AG04450 (cell line): ENCODE measurements around the gene KRTAP10-6. TPM values are rescaled to one million over a fixed set of nuclear protein-coding genes. Genes with fewer than 3 reads are reported as not detected.

ENCODE experiments used
- CTCF ChIA-PET: fragments of 300-600, 350-600 bp; formaldehyde crosslinking; extraction: SDS; loops from one replicate; lab custom pipeline; 2022; ENCODE audit warnings: antibody characterized with exemption, inconsistent platforms; lab: Charles Lee
- POLR2A ChIA-PET: fragments of 350-600 bp; formaldehyde crosslinking; extraction: SDS; loops from one replicate; lab custom pipeline; 2021; ENCODE audit warnings: antibody characterized with exemption, inconsistent platforms; lab: Yijun Ruan, JAX
- DNase-seq: peaks from one replicate; pipeline ENCODE4 v3.0.0-alpha.2; 2011; ENCODE audit warnings: low read depth, low spot score
- H3K27ac ChIP-seq: one replicate; pipeline ENCODE4 v1.5.1; 2012; ENCODE audit warnings: low read depth, low read length, control low read depth
- H3K27me3 ChIP-seq: one replicate; pipeline ENCODE4 v1.6.0; 2012; ENCODE audit warnings: low read length; ENCODE audit not compliant: control insufficient read depth, insufficient read depth
- H3K4me3 ChIP-seq: 2 replicates; pipeline ENCODE4 v1.5.1; 2011; ENCODE audit warnings: mild to moderate bottlenecking, low read depth, low read length, control low read depth
- H3K9me3 ChIP-seq: 2 replicates; pipeline ENCODE4 v1.5.1; 2012; ENCODE audit warnings: low read length; ENCODE audit not compliant: control insufficient read depth, insufficient read depth
- polyA plus RNA-seq: library from polyadenylated mRNA; depleted of rRNA; stranded (reverse); fragments of >200 nt; gene quantifications from 2 replicates; pipeline ENCODE4 v1.2.3, GENCODE V29; 2011; rRNA removed
- TF ChIP-seq, protein P1 (sequence below): IDR thresholded peaks from 2 replicates; pipeline ENCODE4 v1.5.1; 2011; ENCODE audit warnings: low read depth, low read length, control low read depth, inconsistent platforms

The KRTAP10-6 gene
- polyA plus RNA-seq, 1 experiment, result not detected

DNA sequence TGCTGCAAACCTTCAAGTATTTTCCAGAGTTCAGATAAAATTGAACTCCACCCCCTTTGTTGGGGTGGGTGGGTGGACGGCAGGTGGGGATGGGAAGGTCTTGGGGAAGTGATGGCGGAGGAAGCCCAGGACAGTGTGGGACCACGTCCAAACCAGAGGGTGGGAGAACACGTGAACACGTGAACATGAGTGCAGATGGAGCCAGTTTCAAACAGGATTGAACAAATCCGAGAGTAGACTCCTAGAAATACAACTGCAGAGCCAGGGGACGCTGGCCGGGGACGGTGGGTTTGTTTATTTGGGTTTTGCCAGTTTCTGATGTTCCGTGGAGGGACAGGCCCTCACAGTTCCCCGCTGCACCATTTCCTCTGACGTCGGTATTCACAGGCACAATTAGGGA is 43.9 kb downstream of the KRTAP10-6 start:
- no peak for DNase-seq
- TF ChIP-seq, protein P1, sequence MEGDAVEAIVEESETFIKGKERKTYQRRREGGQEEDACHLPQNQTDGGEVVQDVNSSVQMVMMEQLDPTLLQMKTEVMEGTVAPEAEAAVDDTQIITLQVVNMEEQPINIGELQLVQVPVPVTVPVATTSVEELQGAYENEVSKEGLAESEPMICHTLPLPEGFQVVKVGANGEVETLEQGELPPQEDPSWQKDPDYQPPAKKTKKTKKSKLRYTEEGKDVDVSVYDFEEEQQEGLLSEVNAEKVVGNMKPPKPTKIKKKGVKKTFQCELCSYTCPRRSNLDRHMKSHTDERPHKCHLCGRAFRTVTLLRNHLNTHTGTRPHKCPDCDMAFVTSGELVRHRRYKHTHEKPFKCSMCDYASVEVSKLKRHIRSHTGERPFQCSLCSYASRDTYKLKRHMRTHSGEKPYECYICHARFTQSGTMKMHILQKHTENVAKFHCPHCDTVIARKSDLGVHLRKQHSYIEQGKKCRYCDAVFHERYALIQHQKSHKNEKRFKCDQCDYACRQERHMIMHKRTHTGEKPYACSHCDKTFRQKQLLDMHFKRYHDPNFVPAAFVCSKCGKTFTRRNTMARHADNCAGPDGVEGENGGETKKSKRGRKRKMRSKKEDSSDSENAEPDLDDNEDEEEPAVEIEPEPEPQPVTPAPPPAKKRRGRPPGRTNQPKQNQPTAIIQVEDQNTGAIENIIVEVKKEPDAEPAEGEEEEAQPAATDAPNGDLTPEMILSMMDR, result no peak
- ChIA-PET CTCF (no interaction called here), POLR2A (no interaction called here)
- no peak overlapping the region for H3K4me3 ChIP-seq
- no peaks in the 10 kb centered on the region; the same call in 1 of the 2 replicates for H3K9me3 ChIP-seq
- H3K27ac ChIP-seq, result no peak overlapping the region
- peaks cover 5% of the 10 kb centered on the region for H3K27me3 ChIP-seq

DNA sequence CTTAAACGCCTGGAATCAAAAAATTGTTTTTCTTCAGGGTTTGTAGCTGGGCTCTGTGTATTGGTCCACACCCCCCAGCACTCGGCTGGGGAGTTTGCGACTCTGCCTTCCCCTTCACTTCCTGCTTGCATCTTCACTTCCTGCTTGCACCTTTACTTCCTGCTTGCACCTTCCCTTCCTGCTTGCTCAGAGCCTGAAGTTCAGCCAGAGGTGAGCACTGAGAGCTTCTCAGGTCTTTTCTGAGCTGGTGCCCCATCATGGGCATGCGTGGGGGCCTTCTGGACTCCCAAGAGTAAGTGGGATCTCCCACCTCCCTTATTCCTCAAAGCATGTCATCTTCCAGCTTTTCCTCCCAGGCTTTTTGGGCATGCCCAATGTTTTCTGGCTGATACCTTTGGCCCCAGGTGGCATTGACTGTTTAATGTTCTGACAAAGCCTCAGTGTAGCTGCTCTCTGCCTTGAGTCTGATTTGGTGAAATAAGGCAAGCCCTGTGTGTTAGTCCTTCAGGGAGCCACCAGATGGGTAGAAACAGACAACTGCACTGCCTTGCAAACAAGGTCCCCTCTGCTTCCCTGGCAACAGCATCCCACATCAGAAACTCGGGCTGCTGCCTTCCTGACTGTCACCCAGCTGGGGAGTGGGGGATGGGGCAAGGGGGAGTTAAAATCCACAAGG is 44.5 kb downstream of the KRTAP10-6 start:
- no peak overlapping the region for H3K27ac ChIP-seq
- no peaks in the 10 kb centered on the region; the same call in 1 of the 2 replicates for H3K9me3 ChIP-seq
- DNase-seq, result no peak
- POLR2A ChIA-PET, result no interaction called here
- H3K27me3 ChIP-seq, result peaks cover 5% of the 10 kb centered on the region
- no peak overlapping the region for H3K4me3 ChIP-seq
- TF ChIP-seq, protein P1, result no peak
- CTCF ChIA-PET, result no interaction called here

DNA sequence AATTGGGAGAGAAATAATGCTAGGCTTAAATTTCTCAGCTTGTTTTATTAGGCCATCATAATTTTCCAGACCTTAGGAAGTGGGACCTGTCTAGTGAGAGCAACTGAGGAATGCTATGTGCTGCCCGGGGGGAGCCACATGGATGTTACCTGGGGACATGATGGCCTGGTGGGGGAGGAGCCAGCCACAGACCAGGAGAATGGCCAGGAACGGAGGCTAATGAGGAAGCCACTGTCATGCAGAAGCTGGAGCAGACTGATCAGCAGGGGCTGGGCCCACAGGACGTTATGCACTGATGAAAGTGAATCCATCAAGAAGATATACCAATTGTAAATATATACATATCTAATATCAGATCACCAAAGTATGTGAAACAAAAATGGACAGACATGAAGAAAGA is 47.7 kb downstream of the KRTAP10-6 start:
- H3K9me3 ChIP-seq, result peaks cover 14% of the 10 kb centered on the region
- H3K27me3 ChIP-seq, result peaks cover 5% of the 10 kb centered on the region
- DNase-seq, result no peak
- H3K4me3 ChIP-seq, result no peak overlapping the region
- POLR2A ChIA-PET, result no interaction called here
- H3K27ac ChIP-seq, result no peak overlapping the region
- TF ChIP-seq, protein P1, result no peak
- CTCF ChIA-PET, result no interaction called here

DNA sequence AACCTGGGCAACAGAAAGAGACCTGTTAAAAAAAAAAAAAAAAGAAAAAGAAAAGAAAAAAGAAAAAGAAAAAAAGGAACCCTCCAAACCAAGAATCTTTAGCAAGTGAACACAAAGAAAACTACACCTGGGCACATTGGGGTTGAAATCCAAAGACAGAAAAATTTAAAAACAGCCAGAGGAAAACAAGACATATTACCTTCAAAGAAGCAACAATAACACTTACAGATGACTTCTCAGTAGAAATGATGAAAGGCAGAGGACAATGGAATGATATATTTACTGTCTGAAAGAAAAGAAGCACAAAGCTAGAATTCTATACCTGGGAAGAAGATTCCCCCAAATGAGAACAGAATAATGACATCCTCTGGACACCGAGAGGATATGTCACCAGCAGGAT is 49.6 kb downstream of the KRTAP10-6 start:
- Histone ChIP-seq H3K27ac (no peak overlapping the region), H3K4me3 (no peak overlapping the region), H3K27me3 (no peaks in the 10 kb centered on the region), H3K9me3 (peaks cover 26% of the 10 kb centered on the region)
- no peak for DNase-seq
- TF ChIP-seq, protein P1, result no peak
- ChIA-PET CTCF (no interaction called here), POLR2A (no interaction called here)

Other genes starting within 250 kb of the KRTAP10-6 start
- not detected in 2 replicates for gene TRPM2, start 238.9 kb downstream of the KRTAP10-6 start, polyA plus RNA-seq
- gene LRRC3, start 137.0 kb downstream of the KRTAP10-6 start, polyA plus RNA-seq, result 0.10 and 0.14 TPM in 2 replicates
- not detected in 2 replicates for gene KRTAP10-1, start 52.3 kb downstream of the KRTAP10-6 start, polyA plus RNA-seq
- not detected in 2 replicates for gene KRTAP10-2, start 41.0 kb downstream of the KRTAP10-6 start, polyA plus RNA-seq
- not detected in 2 replicates for gene KRTAP10-3, start 33.7 kb downstream of the KRTAP10-6 start, polyA plus RNA-seq
- not detected in 2 replicates for gene KRTAP10-4, start 18.8 kb downstream of the KRTAP10-6 start, polyA plus RNA-seq
- gene KRTAP10-5, start 11.9 kb downstream of the KRTAP10-6 start, polyA plus RNA-seq, result not detected in 2 replicates
- gene KRTAP10-7, start 8.1 kb upstream of the KRTAP10-6 start, polyA plus RNA-seq, result not detected in 2 replicates
- gene KRTAP10-8, start 19.6 kb upstream of the KRTAP10-6 start, polyA plus RNA-seq, result not detected in 2 replicates
- not detected in 2 replicates for gene KRTAP10-9, start 34.6 kb upstream of the KRTAP10-6 start, polyA plus RNA-seq
- not detected in 2 replicates for gene KRTAP10-10, start 44.9 kb upstream of the KRTAP10-6 start, polyA plus RNA-seq
- not detected in 2 replicates for gene KRTAP10-11, start 53.9 kb upstream of the KRTAP10-6 start, polyA plus RNA-seq
- not detected in 2 replicates for gene KRTAP12-4, start 62.2 kb upstream of the KRTAP10-6 start, polyA plus RNA-seq
- not detected in 2 replicates for gene KRTAP12-3, start 65.4 kb upstream of the KRTAP10-6 start, polyA plus RNA-seq
- gene KRTAP12-2, start 74.4 kb upstream of the KRTAP10-6 start, polyA plus RNA-seq, result not detected in 2 replicates
- not detected in 2 replicates for gene KRTAP12-1, start 89.7 kb upstream of the KRTAP10-6 start, polyA plus RNA-seq
- gene KRTAP10-12, start 104.7 kb upstream of the KRTAP10-6 start, polyA plus RNA-seq, result not detected in 2 replicates
- gene TSPEAR, start 119.1 kb upstream of the KRTAP10-6 start, polyA plus RNA-seq, result not detected in 2 replicates
- 60.9 and 62.2 TPM in 2 replicates for gene UBE2G2, start 209.3 kb upstream of the KRTAP10-6 start, polyA plus RNA-seq
- 113 and 134 TPM in 2 replicates for gene SUMO3, start 225.6 kb upstream of the KRTAP10-6 start, polyA plus RNA-seq